GM19351 (cell line): ENCODE results near the gene SLC7A9.
"Not testable (repeated sequence)": the region's sequence is repeated elsewhere in the genome, so short reads cannot be mapped to it uniquely, and the experiment has no call there.

ENCODE experiments used
- ATAC-seq: cut with Tn5 transposase; IDR thresholded peaks from one replicate; pipeline ENCODE4 v1.9.1; 2021; ENCODE audit warnings: mild to moderate bottlenecking, moderate library complexity; ENCODE audit not compliant: unreplicated experiment

SLC7A9 gene

DNA sequence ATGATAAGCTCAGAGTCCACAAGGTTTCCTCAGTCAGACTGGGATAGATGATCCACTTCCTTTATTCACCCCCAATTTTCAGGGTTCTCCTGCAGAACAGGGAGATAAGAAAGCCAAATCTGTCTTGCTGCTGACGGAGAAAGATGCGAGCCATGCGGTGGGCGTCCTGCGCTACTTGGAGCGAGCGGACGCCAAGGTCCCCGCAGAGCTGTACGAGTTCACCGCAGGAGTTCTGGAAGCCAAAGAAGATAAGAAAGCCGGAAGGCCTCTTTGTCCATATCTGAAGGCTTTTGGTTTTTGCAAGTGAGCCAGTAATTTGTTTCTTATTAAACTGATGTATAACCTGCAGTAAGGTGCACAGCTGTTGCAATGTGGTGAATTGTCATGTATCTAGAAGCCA is 66.7 kb downstream of the SLC7A9 start:
- ATAC-seq, result no peak

DNA sequence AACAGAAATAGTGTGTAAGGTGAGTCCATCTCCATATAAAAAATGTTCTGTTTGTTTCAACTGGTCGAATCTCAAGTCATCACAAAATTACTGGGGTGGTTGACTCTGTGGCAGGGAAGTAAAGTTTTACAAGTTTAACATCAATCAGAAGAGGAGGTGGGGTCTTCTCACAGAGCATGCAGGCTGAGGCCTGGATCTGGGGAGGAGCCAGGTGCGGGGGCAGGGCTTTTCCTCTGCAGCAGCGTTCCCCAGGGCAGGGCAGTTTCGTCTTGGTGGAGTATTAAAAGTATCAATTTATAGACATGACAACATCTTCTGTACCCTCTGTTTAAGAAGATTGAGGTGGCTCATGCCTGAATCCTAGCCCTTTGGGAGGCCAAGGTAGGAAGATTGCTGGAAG is 68.8 kb downstream of the SLC7A9 start:
- ATAC-seq, result no peak

DNA sequence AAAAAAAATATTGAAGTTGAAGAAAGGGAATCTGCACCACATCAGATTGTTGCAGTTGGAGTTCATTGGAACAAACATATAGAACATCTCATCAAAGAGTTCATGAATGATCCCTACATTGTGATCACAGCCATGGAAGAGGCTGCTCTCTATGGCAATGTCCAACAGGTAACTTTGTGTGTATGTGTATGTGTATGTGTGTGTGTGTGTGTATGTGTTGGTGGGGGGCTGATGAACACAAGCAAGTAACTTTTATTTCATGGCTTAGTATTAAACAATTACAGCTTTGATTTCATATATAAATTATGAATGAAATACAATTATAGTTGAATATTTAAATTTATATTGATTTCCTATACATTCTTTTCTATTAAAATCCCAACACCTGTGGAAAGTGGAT is 69.4 kb downstream of the SLC7A9 start:
- no peak for ATAC-seq

DNA sequence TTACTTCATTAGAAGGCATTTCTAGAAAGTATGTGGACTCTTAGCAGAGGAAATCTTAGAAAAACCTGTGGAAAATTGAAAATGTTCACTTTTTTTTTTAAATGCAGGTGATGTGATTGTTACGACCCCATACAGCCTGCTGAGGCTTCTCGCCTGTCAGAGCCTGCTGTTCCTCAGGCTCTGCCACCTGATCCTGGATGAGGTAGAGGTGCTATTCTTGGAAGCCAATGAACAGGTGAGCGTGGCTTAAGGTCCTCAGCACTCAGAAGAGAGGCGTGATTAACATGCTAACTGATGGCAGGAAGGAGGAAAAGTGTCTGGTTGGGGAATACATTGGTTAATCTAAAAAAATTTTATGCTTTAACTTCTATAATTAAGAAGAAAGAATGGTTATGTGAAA is 71.4 kb downstream of the SLC7A9 start:
- no peak for ATAC-seq

DNA sequence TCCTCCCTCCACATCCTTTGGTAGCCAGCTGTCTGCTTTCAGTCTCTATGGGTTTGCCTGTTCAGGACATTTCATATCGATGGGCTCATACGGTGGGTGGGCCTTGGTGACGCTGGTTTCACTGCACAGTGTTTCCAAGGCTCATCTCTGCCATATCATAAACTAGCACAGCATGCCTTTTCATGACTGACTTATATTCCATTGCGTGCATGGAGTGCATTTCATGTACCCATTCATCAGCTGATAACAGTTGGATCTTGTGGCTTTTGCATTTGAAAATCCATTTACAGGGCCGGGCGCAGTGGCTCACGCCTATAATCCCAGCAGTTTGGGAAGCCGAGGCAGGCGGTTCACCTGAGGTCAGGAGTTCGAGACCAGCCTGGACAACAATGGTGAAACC is 80.1 kb downstream of the SLC7A9 start:
- ATAC-seq, result no peak

DNA sequence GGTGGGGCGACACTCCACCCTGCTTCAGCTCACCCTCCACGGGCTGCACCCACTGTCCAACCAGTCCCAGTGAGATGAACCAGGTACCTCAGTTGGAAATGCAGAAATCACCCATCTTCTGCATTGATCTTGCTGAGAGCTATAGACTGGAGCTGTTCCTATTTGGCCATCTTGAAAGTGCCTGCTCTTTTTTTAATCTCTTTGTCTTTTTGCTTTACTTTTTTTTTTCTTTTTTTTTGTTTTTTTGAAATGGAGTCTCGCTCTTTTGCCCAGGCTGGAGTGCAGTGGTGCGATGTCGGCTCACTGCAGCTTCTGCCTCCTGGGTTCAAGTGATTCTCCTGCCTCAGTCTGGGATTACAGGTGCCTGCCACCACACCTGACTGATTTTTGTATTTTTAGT is 81.7 kb downstream of the SLC7A9 start:
- ATAC-seq, result not testable (repeated sequence)

DNA sequence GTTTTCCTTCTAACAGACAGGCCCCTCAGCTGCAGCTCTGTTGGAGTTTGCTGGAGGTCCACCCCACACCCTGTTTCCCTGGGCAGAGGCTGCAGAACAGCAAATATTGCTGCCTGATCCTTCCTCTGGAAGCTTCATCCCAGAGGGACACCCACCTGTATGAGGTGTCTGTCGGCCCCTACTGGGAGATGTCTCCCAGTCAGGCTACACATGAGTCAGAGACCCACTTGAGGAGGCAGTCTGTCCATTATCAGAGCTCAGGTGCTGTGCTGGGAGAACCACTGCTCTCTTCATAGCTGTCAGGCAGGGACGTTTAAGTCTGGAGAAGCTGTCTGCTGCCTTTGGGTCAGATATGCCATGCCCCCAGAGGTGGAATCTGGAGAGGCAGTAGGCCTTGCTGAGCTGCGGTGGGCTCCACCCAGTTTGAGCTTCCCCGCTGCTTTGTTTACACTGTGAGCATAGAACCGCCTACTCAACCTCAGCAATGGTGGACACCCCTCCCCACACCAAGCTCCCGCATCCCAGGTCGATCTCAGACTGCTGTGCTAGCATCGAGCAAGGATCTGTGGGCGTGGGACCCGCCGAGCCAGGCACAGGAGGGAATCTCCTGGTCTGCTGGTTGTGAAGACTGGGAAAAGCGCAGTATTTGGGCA is 82.3 kb downstream of the SLC7A9 start:
- ATAC-seq, result not testable (repeated sequence)

DNA sequence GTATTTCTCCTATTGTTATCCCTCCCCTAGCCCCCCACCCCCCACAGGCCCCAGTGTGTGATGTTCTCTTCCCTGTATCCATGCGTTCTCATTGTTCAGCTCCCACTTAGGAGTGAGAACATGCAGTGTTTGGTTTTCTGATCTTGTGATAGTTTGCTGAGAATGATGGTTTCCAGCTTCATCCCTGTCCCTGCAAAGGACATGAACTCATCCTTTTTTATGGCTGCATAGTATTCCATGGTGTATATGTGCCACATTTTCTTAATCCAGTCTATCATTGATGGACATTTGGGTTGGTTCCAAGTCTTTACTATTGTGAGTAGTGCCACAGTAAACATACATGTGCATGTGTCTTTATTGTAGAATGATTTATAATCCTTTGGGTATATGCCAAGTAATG is 87.5 kb downstream of the SLC7A9 start:
- not testable (repeated sequence) for ATAC-seq

DNA sequence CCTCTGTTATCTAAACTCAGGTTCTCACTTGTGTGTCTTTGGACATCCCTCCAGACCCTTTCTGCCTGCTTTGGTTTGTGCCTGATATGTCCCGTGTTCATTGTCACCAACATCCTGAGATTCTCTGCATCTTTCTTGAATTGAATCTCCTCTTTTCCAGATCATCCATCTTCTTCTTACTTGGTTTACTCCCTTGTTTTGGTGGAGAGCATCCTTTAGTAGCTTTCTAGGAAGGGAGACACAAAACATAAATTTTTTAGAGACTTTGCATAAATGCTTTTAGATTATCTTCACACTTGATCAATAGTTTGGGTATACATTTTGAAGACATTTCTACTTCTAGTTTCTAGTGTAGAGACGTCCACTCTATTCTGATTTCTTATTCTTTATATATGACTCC is 88.3 kb downstream of the SLC7A9 start:
- ATAC-seq, result no peak
